ENCODE data around the gene MED12. TPM values are rescaled to one million over a fixed set of nuclear protein-coding genes. Genes with fewer than 3 reads are reported as not detected.

Gene MED12
- total RNA-seq, 1 donor from 2014 or later = 39.3 TPM

DNA sequence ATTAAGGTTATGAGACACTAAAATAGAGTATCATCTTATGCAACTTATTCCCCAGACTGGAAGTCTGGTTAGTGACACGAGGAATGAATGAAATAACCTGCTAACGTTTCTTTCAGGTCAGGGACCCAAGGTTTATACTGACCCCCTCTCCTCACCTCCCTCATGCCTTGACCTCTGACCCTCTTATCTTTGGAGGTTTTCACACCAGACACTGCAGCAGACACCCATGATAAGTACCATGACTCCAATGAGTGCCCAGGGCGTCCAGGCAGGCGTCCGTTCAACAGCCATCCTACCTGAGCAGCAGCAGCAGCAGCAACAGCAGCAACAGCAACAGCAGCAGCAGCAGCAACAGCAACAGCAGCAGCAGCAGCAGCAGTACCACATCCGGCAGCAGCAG is 22.0 kb downstream of the MED12 start:
- intact Hi-C loops (cut with DNase I) = no loop called here
- H3K36me3 ChIP-seq = peaks cover 0 to 15% of the 10 kb centered on the region in 2 donors
- no peak overlapping the region for H3K4me3 ChIP-seq
- H3K9me3 ChIP-seq = no peaks in the 10 kb centered on the region
- DNase-seq (ENCODE audit: extremely low spot score in 2 of 2) = no peak
- no peak for TF ChIP-seq POLR2AphosphoS5 (IDR thresholded peaks at IDR 0.05; ENCODE audit: insufficient read depth in 1 of 2, low read depth in 1 of 2)
- TF ChIP-seq, protein P1, sequence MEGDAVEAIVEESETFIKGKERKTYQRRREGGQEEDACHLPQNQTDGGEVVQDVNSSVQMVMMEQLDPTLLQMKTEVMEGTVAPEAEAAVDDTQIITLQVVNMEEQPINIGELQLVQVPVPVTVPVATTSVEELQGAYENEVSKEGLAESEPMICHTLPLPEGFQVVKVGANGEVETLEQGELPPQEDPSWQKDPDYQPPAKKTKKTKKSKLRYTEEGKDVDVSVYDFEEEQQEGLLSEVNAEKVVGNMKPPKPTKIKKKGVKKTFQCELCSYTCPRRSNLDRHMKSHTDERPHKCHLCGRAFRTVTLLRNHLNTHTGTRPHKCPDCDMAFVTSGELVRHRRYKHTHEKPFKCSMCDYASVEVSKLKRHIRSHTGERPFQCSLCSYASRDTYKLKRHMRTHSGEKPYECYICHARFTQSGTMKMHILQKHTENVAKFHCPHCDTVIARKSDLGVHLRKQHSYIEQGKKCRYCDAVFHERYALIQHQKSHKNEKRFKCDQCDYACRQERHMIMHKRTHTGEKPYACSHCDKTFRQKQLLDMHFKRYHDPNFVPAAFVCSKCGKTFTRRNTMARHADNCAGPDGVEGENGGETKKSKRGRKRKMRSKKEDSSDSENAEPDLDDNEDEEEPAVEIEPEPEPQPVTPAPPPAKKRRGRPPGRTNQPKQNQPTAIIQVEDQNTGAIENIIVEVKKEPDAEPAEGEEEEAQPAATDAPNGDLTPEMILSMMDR (IDR thresholded peaks at IDR 0.05) = no peak
- no peak for TF ChIP-seq POLR2A (IDR thresholded peaks at IDR 0.05)
- H3K4me1 ChIP-seq = peaks cover 14% of the 10 kb centered on the region
- no peak overlapping the region for H3K27ac ChIP-seq
- H3K27me3 ChIP-seq = no peaks in the 10 kb centered on the region

DNA sequence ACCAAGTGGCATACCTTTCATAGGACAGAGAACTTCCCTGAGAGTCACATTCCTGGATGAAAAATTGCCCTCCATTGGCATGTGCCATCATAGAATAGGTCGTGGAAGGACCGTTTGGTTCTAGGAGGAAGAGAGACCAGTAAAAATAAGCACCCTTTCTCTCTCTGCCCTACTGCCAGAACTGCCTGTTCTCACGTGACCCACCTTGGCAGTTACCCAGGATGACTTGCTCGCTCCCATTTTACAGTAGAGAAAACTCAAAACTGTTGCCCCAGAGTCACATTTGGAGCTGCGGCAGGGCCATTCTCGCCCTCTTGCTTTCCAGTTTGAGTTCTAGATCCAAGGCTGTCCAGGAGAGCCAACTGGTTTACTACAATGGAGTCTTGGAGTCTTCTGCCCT is 25.1 kb downstream of the MED12 start:
- no peaks in the 10 kb centered on the region for H3K27me3 ChIP-seq
- DNase-seq (ENCODE audit: extremely low spot score in 2 of 2) = no peak

DNA sequence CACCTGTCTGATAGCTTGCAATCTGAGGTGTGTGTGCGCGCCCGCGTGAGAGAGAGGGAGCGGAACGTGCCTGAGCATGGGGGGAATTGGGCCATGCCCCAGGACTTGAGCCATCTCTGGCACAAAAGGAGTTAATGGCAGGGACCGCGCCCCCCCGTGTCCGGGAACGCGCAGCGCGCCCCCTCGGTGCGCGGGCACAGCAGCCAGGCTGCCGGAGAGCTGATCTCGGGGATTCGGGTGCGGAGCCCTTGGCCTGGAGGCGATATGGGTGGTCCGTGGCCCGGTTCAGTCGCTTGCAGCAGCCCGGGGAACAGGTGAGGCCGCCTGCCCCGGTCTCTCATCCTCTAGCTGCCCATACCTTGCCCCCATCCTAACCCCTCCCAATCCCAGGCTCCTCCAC is 26.3 kb downstream of the MED12 start, which contains the start of gene NLGN3:
TSS of gene NLGN3 (plus strand) at position 191 of the 400 bp plus-strand sequence. CDS start 2,909 bp downstream, outside the sequence.
- H3K27me3 ChIP-seq = no peaks in the 10 kb centered on the region
- intact Hi-C loops (cut with DNase I) = no loop called here
- peak within 1 kb of the TSS; percentile 31 to 34 for H3K4me3 ChIP-seq
- H3K27ac ChIP-seq = no peak within 1 kb of the TSS
- TF ChIP-seq, protein P1 (IDR thresholded peaks at IDR 0.05) = no peak
- no peak for TF ChIP-seq POLR2A (IDR thresholded peaks at IDR 0.05)
- TF ChIP-seq POLR2AphosphoS5 (IDR thresholded peaks at IDR 0.05; ENCODE audit: insufficient read depth in 1 of 2, low read depth in 1 of 2) = no peak
- DNase-seq (ENCODE audit: extremely low spot score in 2 of 2) = no peak
- H3K36me3 ChIP-seq = peaks cover 0 to 4% of the 10 kb centered on the region in 2 donors
- peaks cover 17% of the 10 kb centered on the region for H3K4me1 ChIP-seq
- H3K9me3 ChIP-seq = no peaks in the 10 kb centered on the region

More for the DNA sequence above, 25.1 kb downstream of the MED12 start:
- Histone ChIP-seq H3K4me3 (no peak overlapping the region), H3K27ac (no peak overlapping the region), H3K4me1 (peaks cover 17% of the 10 kb centered on the region), H3K9me3 (no peaks in the 10 kb centered on the region), H3K36me3 (peaks cover 0 to 4% of the 10 kb centered on the region in 2 donors)
- intact Hi-C loops (cut with DNase I) = no loop called here
- TF ChIP-seq POLR2A (IDR thresholded peaks at IDR 0.05) (no peak), POLR2AphosphoS5 (IDR thresholded peaks at IDR 0.05; ENCODE audit: insufficient read depth in 1 of 2, low read depth in 1 of 2) (no peak)
- TF ChIP-seq, protein P1 (IDR thresholded peaks at IDR 0.05) = no peak

DNA sequence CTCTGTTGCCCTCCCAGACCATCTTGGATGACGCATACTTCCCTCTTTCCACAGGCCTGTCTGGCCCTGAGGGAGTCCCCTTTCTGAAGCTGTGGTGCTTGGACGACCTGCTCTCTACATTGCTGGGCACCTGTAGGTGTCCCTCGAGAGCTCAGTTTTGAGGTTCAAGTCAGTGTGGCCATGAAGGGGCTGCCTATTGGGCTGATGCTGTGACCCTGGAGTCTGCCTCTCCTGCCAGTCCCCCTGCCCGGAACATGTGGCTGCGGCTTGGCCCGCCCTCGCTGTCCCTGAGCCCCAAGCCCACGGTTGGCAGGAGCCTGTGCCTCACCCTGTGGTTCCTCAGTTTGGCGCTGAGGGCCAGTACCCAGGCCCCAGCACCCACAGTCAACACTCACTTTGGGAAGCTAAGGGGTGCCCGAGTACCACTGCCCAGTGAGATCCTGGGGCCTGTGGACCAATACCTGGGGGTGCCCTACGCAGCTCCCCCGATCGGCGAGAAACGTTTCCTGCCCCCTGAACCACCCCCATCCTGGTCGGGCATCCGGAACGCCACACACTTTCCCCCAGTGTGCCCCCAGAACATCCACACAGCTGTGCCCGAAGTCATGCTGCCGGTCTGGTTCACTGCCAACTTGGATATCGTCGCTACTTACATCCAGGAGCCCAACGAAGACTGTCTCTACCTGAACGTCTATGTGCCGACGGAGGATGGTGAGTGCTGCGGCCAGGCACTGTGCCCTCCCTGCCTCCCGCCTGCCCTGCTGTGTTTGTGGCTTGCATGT is 29.3 kb downstream of the MED12 start:
- Histone ChIP-seq H3K27ac (no peak overlapping the region), H3K9me3 (no peaks in the 10 kb centered on the region), H3K27me3 (no peaks in the 10 kb centered on the region), H3K36me3 (no peaks in the 10 kb centered on the region), H3K4me3 (no peak overlapping the region), H3K4me1 (peaks cover 17% of the 10 kb centered on the region)
- no peak for TF ChIP-seq POLR2A (IDR thresholded peaks at IDR 0.05)
- TF ChIP-seq, protein P1 (IDR thresholded peaks at IDR 0.05) = no peak
- TF ChIP-seq POLR2AphosphoS5 (IDR thresholded peaks at IDR 0.05; ENCODE audit: insufficient read depth in 1 of 2, low read depth in 1 of 2) = no peak
- no peak for DNase-seq (ENCODE audit: extremely low spot score in 2 of 2)
- intact Hi-C loops (cut with DNase I) = no loop called here

DNA sequence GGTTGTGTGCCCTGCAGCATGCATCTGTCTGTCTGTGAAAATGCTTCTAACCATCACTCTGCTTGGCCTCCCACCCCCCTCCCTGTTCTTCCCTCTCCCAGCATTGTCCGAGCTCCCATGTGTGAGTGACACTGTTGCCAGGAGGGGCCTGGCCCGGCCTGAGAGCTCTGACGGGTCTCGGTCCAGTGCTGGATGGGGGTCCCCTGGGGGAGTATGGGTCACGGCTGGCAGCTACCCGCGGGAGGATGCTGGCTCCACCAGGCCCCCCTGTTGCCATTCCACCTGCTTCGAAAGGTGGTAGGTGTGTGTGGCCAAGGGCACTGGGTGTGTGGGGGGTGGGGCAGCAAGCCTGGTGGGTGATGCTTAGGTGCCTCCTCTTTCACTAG is 29.9 kb downstream of the MED12 start:
- H3K27ac ChIP-seq = no peak overlapping the region
- H3K36me3 ChIP-seq = no peaks in the 10 kb centered on the region
- no peak overlapping the region for H3K4me3 ChIP-seq
- intact Hi-C loops (cut with DNase I) = no loop called here
- DNase-seq (ENCODE audit: extremely low spot score in 2 of 2) = no peak
- peaks cover 15% of the 10 kb centered on the region for H3K4me1 ChIP-seq
- TF ChIP-seq POLR2AphosphoS5 (IDR thresholded peaks at IDR 0.05; ENCODE audit: insufficient read depth in 1 of 2, low read depth in 1 of 2) (no peak), POLR2A (IDR thresholded peaks at IDR 0.05) (no peak)
- TF ChIP-seq, protein P1 (IDR thresholded peaks at IDR 0.05) = no peak
- no peaks in the 10 kb centered on the region for H3K27me3 ChIP-seq
- no peaks in the 10 kb centered on the region for H3K9me3 ChIP-seq
